Esophagus squamous epithelium (tissue), 4 donors: ENCODE results near the gene MICALL2.

ENCODE experiments used
- CTCF ChIP-seq, 6 experiments: fragments of 450-650 bp in 4 of 6; fragments of 200-600 bp in 2 of 6; sonication (generic) in 2 of 6; IDR thresholded peaks; one replicate each; pipeline ENCODE4 v1.5.1; 2016 to 2019; ENCODE audit warnings: antibody characterized with exemption in 6 of 6, mild to moderate bottlenecking in 4 of 6, moderate library complexity in 4 of 6
- POLR2A ChIP-seq, 4 donors: fragments of 450-650 bp; IDR thresholded peaks; one replicate each; pipeline ENCODE4 v1.6.1; 2017; ENCODE audit warnings: antibody characterized with exemption in 4 of 4, mild to moderate bottlenecking in 4 of 4, moderate library complexity in 3 of 4

GRCh38 chr7:1388703-1389335, 70.5 kb downstream of the MICALL2 start:
- TF ChIP-seq CTCF (IDR thresholded peaks at IDR 0.05) (no peak), POLR2A (IDR thresholded peaks at IDR 0.05) (no peak)
